Hematopoietic multipotent progenitor cell treated with erythropoietin and hydrocortisone succinate and interleukin-3 and kit ligand, for 15 days (in vitro differentiated cells): ENCODE measurements around the gene CX3CL1.

Source experiments
- DNase-seq: peaks from one replicate; pipeline ENCODE4 v3.0.0-alpha.2; 2015; ENCODE audit warnings: low spot score

Gene CX3CL1

DNA sequence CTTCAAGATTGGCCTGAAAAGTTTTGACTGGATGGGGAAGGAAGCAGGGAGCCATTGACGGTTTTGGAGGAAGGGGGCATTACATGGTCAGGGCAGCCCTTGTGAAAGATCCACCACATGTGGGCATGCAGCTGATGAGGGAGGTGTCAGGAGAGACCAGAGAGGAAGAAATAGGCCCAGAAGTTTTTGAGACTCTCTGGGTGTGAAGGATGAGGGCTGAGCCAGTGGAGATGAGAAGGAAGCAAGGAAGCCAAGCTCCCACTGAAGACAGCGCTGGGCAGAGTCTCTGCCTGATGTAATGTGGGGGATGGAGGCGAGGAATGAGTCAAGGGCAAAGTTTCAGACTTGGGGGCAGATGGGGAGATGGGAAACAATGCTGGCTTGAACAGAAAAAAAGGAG, 32.8 kb downstream of the CX3CL1 start:
- DNase-seq, result no peak

DNA sequence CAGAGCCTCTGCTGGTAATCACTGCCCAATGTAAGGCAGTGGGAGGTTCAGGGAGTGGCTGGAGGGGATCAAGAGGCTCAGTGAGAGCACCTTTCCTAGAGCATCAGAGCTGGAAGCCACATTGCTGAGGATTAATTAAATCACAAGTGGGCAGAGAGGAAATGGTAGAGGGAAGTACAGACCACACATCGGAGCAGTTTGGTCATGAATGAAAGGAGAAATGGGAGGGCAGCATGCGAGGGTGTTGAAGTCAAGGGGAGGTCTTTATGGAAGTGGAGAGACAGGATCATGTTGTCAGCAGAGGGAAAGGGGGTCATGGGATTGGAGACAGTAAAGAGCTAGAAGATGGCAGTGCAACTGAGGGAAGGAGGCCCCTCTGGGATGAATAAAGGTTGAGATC, 34.6 kb downstream of the CX3CL1 start:
- DNase-seq, result no peak

DNA sequence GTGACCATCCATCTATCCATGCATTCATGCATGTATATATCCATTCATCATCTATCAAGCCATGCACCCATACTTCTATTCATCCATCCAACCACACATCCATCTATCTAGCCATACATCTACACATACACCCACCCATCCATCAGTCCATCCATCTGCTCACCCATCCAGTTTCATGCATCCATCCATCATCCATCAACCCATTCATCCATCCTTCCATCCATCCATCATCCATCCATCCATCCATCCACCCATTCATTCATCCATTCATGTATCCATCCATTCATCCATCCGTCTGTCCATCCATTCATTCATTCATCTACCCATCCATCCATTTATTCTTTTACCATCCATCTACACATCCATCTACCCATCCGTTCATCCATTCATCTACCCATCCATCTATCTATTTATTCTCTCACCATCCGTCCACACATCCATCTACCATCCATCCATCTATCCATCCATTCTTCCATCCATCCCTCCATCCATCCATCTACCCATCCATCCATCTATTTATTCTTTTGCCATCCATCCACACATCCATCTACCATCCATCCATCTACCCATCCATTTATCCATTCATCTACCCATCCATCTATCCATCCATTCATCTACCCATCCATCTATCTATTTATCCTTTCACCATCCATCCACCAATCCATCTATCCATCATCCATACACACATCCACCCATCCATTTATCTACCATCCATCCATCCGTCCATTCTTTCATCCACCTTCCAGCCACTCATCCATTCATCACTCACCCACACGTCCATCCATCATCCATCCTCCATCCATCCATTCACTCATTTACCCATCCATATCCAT, 35.4 kb downstream of the CX3CL1 start:
- DNase-seq, result no peak

DNA sequence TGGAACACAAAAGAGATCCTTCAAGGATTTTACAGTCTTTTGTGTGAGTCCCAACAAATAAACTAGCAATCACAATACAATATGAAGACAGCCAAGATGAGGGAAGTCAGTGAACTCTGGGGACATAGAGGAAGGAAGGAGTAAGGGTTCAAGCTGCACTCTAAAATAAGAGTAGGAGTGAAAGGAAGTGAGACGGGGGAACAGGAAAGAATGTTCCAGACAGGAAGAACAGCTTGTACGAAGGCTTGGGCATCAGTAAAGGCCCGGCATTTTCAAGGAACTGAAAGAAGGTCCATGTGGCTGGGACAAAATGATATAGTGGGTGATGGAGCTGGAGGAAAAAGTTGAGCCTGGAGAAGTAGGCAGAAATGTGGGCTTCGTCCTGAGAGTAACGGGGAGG, 36.8 kb downstream of the CX3CL1 start:
- no peak for DNase-seq

- no peak for DNase-seq
Measured at GRCh38 chr16:57409870-57410587, 37.7 kb downstream of the CX3CL1 start.

GRCh38 chr16:57411362-57411976, 39.2 kb downstream of the CX3CL1 start:
- DNase-seq, result no peak

GRCh38 chr16:57412584-57412983, 40.3 kb downstream of the CX3CL1 start:
- no peak for DNase-seq

DNA sequence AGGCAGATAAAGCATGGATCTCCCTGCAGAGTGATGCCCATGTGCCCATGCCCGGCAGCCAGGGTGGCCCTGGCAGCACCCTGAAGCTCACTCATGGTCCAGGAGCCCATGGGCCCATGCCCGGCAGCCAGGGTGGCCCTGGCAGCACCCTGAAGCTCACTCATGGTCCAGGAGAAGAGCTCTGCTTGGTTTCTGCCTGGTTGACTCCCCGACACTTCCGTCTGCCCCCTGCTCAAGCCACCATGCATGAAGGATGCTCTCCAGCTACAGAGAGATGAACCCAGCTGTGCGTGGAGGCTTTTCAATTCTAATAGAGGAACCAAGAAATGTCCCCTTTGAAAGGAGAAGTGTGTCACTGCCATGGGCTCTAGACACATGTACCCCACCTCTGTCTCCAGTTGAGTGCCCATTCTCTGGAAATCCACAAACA, 41.0 kb downstream of the CX3CL1 start:
- DNase-seq, result no peak

- DNase-seq, result no peak
Measured at GRCh38 chr16:57413733-57414132, 41.4 kb downstream of the CX3CL1 start.

DNA sequence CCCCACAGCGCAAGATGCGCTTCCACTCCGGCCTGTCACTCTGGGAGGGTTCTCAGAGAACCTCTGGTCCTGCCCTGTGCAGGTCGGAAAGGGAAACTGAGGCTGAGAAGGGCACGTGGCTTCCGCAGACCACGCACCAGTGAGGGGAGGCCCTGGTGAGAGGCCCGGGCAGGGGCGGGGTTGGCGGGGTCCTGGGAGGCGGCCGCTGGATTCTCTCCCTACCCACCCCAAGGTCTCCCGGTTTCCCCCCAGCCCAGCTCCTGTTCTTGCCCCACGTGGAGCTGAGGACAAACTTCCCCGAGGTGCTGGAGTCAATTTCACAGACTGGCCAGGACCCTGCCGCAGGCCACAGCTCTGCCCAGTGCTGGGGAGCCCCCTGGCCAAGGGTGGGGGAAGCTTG, 43.8 kb downstream of the CX3CL1 start:
- no peak for DNase-seq

DNA sequence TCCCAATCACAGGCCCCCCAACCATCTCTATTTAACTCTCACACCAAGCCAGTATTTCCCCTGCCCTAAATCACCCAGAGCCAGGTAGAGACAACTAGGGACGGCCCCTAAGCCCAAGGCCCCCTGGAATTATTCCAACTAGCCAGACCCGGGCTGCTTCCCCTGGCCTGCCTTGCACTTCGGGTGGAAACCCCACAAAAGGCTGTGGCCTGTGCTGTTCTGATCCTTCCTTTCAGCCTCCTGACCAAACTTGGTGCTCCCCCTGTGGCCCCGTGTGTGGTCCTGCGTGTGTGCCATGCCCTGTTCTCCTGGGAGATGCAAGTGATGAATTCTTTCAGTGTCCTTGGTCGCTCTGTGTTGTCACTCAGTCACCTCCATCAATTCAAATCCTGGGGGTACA, 47.2 kb downstream of the CX3CL1 start:
- no peak for DNase-seq

DNA sequence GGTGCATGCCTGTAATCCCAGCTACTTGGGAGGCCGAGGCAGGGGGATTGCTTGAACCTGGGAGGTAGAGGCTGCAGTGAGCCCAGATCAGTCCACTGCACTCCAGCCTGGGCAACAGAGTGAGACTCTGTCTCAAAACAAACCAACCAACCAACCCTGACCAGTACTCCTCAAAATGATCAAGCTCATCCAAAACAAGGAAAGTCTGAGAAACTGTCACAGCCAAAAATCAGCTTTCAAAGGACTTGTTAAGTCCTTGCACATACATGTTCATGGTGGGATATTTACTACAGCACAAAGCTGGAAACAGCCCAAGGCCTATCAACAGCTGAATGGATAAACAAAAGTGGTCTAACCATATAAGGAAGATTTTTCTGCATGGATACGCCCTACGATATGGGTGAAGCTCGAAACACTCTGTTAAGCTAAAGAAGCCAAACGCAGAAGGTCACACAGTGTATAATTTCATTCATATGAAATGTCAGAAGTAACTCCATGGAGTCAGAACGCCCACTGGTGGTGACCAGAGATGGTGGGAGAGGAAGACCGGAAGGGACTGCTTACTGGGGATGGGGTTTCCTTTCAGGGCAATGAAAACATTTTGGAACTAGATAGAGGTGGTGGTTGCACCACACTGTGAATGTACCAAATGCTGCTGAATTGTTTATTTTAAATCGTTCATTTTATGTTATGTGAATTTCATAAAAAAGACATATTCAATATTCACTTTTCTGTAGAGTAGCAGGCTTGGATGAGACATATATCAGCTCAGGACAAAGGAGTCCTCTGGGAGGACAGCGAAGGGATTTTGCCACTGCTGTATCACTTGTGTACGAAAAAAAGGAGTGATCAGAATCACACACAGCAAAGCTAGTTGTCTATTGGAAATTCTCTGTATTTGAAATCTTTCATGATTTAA, 50.0 kb downstream of the CX3CL1 start:
- DNase-seq, result peak; percentile 23

GRCh38 chr16:57423152-57423551, 50.9 kb downstream of the CX3CL1 start:
- DNase-seq, result no peak

DNA sequence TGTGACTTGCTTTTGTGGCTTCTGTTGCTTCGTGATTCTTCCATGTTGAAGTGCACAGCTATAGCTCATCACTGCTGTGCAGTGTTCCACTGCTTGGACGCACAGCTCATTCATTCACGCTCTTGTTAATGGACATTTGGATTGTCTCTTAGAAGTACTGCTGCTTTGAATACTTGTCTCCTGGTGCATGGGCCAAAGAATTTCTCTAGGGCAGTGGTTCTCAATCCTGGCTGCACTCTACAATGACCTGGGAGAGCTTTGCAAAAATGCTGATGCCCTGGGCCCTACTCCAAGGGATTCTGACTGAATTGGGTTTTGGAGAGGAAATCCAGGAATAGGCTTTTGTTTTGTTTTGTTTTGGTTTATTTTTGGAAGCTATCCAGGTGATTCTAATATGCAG, 52.3 kb downstream of the CX3CL1 start:
- no peak for DNase-seq

GRCh38 chr16:57426356-57426755, 54.1 kb downstream of the CX3CL1 start:
- DNase-seq, result no peak

DNA sequence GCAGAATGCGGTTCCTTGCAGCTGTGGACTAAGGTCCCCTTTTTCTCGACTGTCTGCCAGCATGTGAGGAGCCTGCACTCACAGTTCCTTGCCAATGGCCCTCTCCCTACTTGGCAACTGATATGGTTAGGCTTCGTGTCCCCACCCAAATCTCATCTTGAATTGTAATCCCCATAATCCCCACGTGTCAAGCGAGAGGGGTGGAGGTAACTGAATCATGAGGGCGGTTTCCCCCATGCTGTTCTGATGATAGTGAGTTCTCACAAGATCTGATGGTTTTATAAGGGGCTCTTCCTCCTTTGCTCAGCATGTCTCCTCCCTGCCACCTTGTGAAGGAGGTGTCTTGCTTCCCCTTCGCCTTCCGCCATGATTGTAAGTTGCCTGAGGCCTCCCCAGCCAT, 55.0 kb downstream of the CX3CL1 start:
- DNase-seq, result no peak

DNA sequence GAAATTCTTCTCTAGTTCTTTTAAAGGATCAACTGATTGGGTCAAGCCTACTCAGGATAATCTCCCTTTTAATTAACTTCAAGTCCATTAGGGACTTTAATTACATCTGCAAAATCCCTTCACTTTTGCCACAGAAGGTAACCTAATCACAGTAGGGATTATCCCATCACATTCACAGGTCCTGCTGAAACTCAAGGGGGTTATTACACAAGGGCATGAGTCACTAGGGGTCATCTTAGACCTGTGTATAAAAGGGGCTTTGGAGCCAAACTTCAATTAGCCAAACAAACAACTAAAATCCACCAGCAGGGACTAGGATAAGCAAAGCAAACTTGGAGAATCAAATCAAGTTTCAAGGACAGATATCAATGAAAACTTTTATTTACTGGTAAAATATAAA, 55.5 kb downstream of the CX3CL1 start:
- no peak for DNase-seq

- no peak for DNase-seq
Measured at GRCh38 chr16:57430955-57431354, 58.7 kb downstream of the CX3CL1 start.

DNA sequence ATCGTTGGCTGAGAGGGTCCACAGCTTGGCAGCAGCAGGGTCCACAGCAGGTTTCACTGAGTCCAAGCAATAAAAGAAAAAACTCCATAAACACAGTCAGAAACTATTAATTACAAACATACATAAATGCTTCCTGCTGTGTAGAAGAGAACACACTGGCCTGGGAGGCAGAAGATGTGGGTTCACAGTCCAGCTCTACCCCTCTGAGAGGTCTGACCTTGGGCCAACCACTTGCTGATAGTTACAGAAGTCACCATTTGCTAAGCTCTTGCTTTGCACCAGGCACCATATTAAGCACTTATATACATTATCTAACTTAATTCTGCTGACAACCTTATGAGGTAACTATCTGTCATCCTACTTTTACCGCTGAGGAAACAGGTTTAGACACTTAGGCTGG, 60.2 kb downstream of the CX3CL1 start:
- no peak for DNase-seq

GRCh38 chr16:57432989-57433388, 60.7 kb downstream of the CX3CL1 start:
- no peak for DNase-seq

- no peak for DNase-seq
Measured at GRCh38 chr16:57434003-57434402, 61.7 kb downstream of the CX3CL1 start.
